Epithelial cell of proximal tubule (primary cell): ENCODE measurements around the gene CDH18. TPM values are rescaled to one million over a fixed set of nuclear protein-coding genes. Genes with fewer than 3 reads are reported as not detected.

Experiments used
- DNase-seq: peaks from one replicate; pipeline ENCODE4 v3.0.0-alpha.2; 2011; ENCODE audit warnings: low read depth
- H3K4me3 ChIP-seq: 2 replicates; pipeline ENCODE4 v1.5.1; 2011; ENCODE audit warnings: low read depth, mild to moderate bottlenecking, low read length
- CTCF ChIP-seq: conservative IDR thresholded peaks from 2 replicates; pipeline ENCODE4 v1.5.1; 2012; ENCODE audit warnings: low read depth, mild to moderate bottlenecking, low read length
- total RNA-seq: library from RNA; depleted of rRNA; stranded (reverse); fragments of >200 nt; gene quantifications from 2 replicates; pipeline ENCODE4 v1.2.3, GENCODE V29; 2015

Gene CDH18
- total RNA-seq, 1 donor from 2014 or later, result not detected

GRCh38 chr5:19866090-19866450, 121.9 kb downstream of the CDH18 start:
- no peak overlapping the region for H3K4me3 ChIP-seq
- no peak for TF ChIP-seq CTCF
- DNase-seq, result no peak

GRCh38 chr5:19865336-19866089, 122.5 kb downstream of the CDH18 start:
- no peak for DNase-seq
- no peak for TF ChIP-seq CTCF
- H3K4me3 ChIP-seq, result no peak overlapping the region

- H3K4me3 ChIP-seq, result no peak overlapping the region
- TF ChIP-seq CTCF, result no peak
- DNase-seq, result no peak
Measured at GRCh38 chr5:19862711-19863110, 125.3 kb downstream of the CDH18 start.

- no peak for DNase-seq
- no peak for TF ChIP-seq CTCF
- no peak overlapping the region for H3K4me3 ChIP-seq
Measured at GRCh38 chr5:19859020-19859419, 129.0 kb downstream of the CDH18 start.

GRCh38 chr5:19855931-19856330, 132.1 kb downstream of the CDH18 start:
- H3K4me3 ChIP-seq, result no peak overlapping the region
- no peak for DNase-seq
- TF ChIP-seq CTCF, result no peak

- no peak overlapping the region for H3K4me3 ChIP-seq
- no peak for TF ChIP-seq CTCF
- no peak for DNase-seq
Measured at GRCh38 chr5:19855453-19855852, 132.5 kb downstream of the CDH18 start.

GRCh38 chr5:19855031-19855430, 133.0 kb downstream of the CDH18 start:
- TF ChIP-seq CTCF, result no peak
- H3K4me3 ChIP-seq, result no peak overlapping the region
- no peak for DNase-seq
